Mucosa of descending colon (tissue), 3 donors: ENCODE results near the gene NFIA. TPM values are rescaled to one million over a fixed set of nuclear protein-coding genes. Genes with fewer than 3 reads are reported as not detected.

Experiments
- ATAC-seq: fragments of 200-7000 bp; cut with Tn5 transposase; one replicate; pipeline ENCODE4 v1.9.1; 2020; ENCODE audit warnings: mild to moderate bottlenecking, moderate library complexity
- DNase-seq, 3 donors: peaks; one replicate each; pipeline ENCODE4 v3.0.0-alpha.2; 2020
- H3K36me3 ChIP-seq: fragments of 200-600 bp; one replicate; pipeline ENCODE4 v1.8.0; 2021; ENCODE audit warnings: low read depth, mild to moderate bottlenecking
- H3K4me1 ChIP-seq: fragments of 200-600 bp; one replicate; pipeline ENCODE4 v1.8.0; 2021; ENCODE audit warnings: low read depth, mild to moderate bottlenecking
- H3K4me3 ChIP-seq: fragments of 200-600 bp; one replicate; pipeline ENCODE4 v1.8.0; 2021; ENCODE audit warnings: mild to moderate bottlenecking
- H3K9me3 ChIP-seq: fragments of 200-600 bp; one replicate; pipeline ENCODE4 v1.8.0; 2021; ENCODE audit warnings: mild to moderate bottlenecking
- CTCF ChIP-seq: fragments of 200-600 bp; IDR thresholded peaks from one replicate; pipeline ENCODE4 v1.8.0; 2022; ENCODE audit warnings: antibody characterized with exemption, mild to moderate bottlenecking
- intact Hi-C, 2 donors: fragments of 100-400 bp; cut with DNase I in 1 of 2; cut with micrococcal nuclease in 1 of 2; formaldehyde crosslinking; loops; one replicate each; pipeline versions ENCODE4 v1.11.0 to v1.11.1; 2022; cut with DNase I, micrococcal nuclease
- total RNA-seq, 3 donors: library from RNA; stranded (reverse); fragmentation: NEBNext Ultra II Directional in 2 of 3; extraction: Animal tissue kit (Norgen Biotek cat#: 25700) in 2 of 3; gene quantifications; one replicate each; pipeline versions ENCODE4 v1.2.1 to v1.2.4, GENCODE V29; 2021 to 2023
- donor health status: DM: no; HTN: no; CAD: no; lungs with moderate emphysema.
- donor health status: DM: no; HTN: no; CAD: no.
- donor health status: DM: no; HTN: yes; CAD: no.

NFIA gene
- total RNA-seq, 3 donors from 2014 or later = 46.4 to 145 (median 51.1) TPM

GRCh38 chr1:61379693-61380092, 297.3 kb downstream of the NFIA start:
- no peak for TF ChIP-seq CTCF
- Histone ChIP-seq H3K4me1 (no peaks in the 10 kb centered on the region), H3K4me3 (no peak overlapping the region), H3K36me3 (no peaks in the 10 kb centered on the region), H3K9me3 (no peaks in the 10 kb centered on the region)
- DNase-seq (no peak), ATAC-seq (no peak)
- intact Hi-C loops = no loop called here

- DNase-seq = no peak
These were observed 298.2 kb downstream of the NFIA start for GRCh38 chr1:61380561-61380960.

GRCh38 chr1:61386323-61386722, 304.0 kb downstream of the NFIA start:
- no peaks in the 10 kb centered on the region for H3K36me3 ChIP-seq
- DNase-seq (no peak), ATAC-seq (no peak)
- no peak for TF ChIP-seq CTCF
- no peak overlapping the region for H3K4me3 ChIP-seq
- H3K4me1 ChIP-seq = peaks cover 7% of the 10 kb centered on the region
- intact Hi-C loops = no loop called here
- H3K9me3 ChIP-seq = peaks cover 7% of the 10 kb centered on the region

More at GRCh38 chr1:61380561-61380960, 298.2 kb downstream of the NFIA start:
- TF ChIP-seq CTCF = no peak
- Histone ChIP-seq H3K36me3 (no peaks in the 10 kb centered on the region), H3K9me3 (no peaks in the 10 kb centered on the region), H3K4me3 (no peak overlapping the region), H3K4me1 (no peaks in the 10 kb centered on the region)
- intact Hi-C loops = no loop called here
- ATAC-seq = no peak

- Histone ChIP-seq H3K4me3 (no peak overlapping the region), H3K36me3 (no peaks in the 10 kb centered on the region), H3K9me3 (peaks cover 7% of the 10 kb centered on the region), H3K4me1 (peaks cover 7% of the 10 kb centered on the region)
- DNase-seq = no peak
- no peak for TF ChIP-seq CTCF
- no peak for ATAC-seq
- intact Hi-C loops = no loop called here
These were observed 304.4 kb downstream of the NFIA start for GRCh38 chr1:61386770-61387169.

GRCh38 chr1:61387829-61388228, 305.5 kb downstream of the NFIA start:
- no peak for ATAC-seq
- no peak for TF ChIP-seq CTCF
- H3K36me3 ChIP-seq = no peaks in the 10 kb centered on the region

GRCh38 chr1:61388566-61388965, 306.2 kb downstream of the NFIA start:
- no peak for ATAC-seq
- TF ChIP-seq CTCF = no peak
- peaks cover 7% of the 10 kb centered on the region for H3K4me1 ChIP-seq
- no peak overlapping the region for H3K4me3 ChIP-seq
- no peaks in the 10 kb centered on the region for H3K36me3 ChIP-seq
- H3K9me3 ChIP-seq = peaks cover 7% of the 10 kb centered on the region
- intact Hi-C loops = no loop called here
- no peak for DNase-seq

More at GRCh38 chr1:61387829-61388228, 305.5 kb downstream of the NFIA start:
- no peak for DNase-seq
- H3K4me3 ChIP-seq = no peak overlapping the region
- intact Hi-C loops = no loop called here
- H3K4me1 ChIP-seq = peaks cover 7% of the 10 kb centered on the region
- H3K9me3 ChIP-seq = peaks cover 7% of the 10 kb centered on the region
